NCI-H2227 (cell line): ENCODE measurements around the gene SLC26A9.

Experiments
- DNase-seq: peaks from one replicate; lab custom pipeline; 2025; ENCODE audit not compliant: unreplicated experiment; lab: John Stamatoyannopoulos, UW

Gene SLC26A9

DNA sequence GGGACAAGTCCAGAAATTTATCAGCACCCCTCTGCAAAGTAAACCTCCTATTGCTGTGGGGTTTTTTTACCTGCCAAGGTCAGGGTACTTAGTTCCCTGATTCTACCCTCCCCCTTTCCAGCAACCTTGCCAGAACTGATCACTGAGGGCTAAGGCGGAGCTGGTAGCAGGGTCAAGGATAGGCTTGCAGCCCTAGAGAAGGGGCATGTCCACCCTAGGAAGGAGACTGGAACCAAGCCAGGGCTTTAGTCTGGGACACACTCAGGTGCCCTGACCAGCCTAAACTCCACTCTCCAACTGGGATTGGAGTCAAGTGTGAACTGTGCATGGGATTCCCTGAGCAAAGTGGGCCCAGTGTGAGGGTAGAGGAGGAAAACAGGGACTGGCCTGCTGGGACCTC lies 6.5 kb upstream of the SLC26A9 start:
- no peak for DNase-seq

- DNase-seq, result no peak
Measured at GRCh38 chr1:205948886-205949285, 5.6 kb upstream of the SLC26A9 start.

GRCh38 chr1:205948039-205948438 lies 4.8 kb upstream of the SLC26A9 start:
- DNase-seq, result no peak

DNA sequence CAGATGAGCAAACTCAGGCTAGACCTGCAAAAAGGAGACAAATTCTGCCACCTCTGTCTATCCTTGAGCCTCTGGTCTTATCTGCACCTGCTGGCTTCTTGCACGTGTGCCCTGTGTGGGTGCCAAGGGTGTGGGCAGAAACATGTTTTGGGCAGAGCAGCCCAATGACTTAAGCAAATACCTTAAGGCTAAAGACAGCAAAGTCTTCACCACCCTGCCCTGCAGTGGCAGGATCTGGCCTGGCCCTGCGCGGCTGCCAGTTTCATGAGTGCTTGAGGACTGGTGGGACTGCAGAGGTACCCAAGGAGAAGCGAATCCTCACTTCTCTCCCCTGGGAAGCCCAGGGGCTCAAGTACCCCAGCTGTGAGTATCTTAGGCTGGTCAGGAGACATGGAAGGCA lies 3.8 kb upstream of the SLC26A9 start:
- no peak for DNase-seq

GRCh38 chr1:205945069-205945468 lies 1.8 kb upstream of the SLC26A9 start:
- no peak for DNase-seq

- no peak for DNase-seq
Measured at GRCh38 chr1:205944525-205944924, 1.3 kb upstream of the SLC26A9 start.

DNA sequence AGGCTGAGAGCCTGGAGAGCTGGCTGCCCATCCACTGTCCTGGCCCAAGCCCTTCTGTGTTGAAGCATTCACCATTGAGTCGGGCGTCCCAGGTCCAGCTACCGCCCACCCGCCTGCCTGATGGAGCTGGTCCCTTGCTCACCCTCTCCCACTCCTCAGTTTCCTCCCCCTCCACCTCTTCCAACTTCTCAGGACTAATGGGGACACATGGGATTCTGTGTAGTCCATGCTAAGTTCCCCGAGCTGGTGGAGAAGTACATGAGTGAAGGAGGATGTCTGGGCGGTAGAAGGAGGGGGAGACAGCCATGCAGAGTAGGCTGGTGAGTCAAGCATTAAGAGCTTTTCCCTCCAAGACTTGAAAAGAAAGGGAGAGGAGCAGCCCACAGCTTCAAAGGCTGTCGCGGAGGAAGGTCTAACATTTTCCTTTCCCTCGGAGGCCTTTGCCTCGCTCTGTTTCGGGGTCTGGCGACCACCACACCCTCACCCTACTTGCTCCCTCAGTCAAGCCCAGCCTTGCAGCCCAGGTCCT lies 561 bp downstream of the SLC26A9 start:
- no peak for DNase-seq

DNA sequence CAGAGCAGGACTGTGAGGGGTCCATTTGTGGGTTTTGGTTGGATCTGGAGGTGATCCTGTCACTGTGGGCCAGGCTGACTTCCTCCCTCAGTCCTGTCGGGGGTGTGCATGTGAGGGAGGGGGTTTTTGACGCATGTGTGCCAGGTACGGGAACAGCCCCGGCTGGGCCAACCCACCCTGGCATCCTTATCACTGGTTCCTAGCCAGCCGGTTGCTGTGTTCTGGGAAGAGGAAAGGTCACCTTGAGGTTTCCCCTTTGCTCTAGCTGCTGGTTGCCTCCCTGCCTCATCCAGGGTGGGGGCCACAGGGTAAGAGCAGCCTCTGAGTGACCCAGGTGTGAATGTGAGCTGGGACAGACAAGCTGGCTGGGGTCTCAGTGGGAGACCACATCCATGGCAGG lies 2.5 kb downstream of the SLC26A9 start:
- DNase-seq, result no peak

DNA sequence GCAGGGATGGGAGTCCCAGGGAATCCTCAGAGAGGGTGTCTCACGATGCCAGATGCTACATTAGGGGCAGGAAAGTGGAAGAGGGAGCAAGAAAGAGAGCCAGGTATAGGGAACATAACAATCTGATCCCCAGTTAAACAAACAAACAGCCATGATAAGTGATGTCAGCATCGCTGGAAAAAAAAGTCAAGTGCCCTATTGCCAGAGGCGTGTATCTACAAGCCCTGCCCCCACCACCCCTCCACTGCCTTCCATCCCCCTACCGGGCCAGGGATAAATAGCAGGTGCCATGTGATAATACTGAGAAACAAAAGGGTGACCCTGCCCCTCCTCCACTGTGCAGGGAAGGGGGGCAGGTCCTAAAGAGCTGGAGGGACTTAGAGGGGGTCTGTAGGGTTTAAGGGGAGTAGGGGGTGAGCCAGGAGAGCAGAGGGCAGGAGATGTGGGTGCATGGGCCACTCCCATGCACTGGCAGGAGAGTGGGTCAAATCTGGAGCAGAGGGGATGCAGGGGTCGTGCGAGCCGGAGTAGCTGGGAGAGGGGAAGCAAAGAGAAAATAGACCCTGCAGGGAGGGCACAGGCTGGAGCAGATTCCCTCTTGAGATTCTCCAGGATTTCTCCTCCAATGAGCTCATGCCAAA lies 3.4 kb downstream of the SLC26A9 start:
- peak; percentile 81 for DNase-seq

DNA sequence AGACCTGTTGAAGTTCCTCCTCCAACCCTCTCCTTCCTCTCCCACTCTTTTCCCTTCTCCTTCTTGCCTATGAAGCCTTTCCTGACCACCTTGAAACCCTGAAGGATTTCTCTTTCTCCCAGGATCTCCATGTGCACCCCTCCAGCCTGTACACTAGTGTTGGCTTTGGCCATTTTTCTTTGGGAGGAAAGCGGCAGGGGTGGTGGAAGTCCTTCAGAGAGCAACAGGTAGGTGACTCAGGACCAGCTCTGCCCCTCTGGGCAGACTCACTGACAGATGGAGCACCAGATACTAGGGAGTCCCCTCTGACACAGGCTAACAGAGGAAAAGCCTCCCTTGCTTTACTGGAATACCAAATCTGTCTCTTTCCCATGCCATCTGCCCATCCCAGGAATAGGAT lies 4.6 kb downstream of the SLC26A9 start:
- no peak for DNase-seq

- DNase-seq, result no peak
Measured at GRCh38 chr1:205936846-205937586, 6.2 kb downstream of the SLC26A9 start.

DNA sequence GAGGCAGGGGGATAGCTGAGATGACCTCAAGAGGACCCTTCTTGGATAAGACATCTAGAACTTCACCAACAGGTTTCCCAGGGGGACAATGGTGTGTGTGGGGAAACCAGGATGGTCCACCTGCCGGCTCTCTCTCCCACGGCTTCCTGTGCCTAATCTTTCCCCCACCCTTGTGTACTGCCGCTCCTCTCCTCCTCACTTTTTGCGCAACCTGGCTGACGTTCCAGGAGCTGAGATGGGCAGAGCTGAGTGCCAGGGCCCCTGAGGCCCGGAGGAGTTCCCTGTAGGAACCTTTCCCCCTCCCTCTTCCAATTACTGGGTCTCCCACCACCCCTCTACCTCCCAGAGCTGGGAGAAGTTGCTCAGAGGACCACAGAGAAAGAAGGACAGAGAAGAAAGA lies 6.9 kb downstream of the SLC26A9 start:
- no peak for DNase-seq

GRCh38 chr1:205935869-205936268 lies 7.4 kb downstream of the SLC26A9 start:
- DNase-seq, result no peak

DNA sequence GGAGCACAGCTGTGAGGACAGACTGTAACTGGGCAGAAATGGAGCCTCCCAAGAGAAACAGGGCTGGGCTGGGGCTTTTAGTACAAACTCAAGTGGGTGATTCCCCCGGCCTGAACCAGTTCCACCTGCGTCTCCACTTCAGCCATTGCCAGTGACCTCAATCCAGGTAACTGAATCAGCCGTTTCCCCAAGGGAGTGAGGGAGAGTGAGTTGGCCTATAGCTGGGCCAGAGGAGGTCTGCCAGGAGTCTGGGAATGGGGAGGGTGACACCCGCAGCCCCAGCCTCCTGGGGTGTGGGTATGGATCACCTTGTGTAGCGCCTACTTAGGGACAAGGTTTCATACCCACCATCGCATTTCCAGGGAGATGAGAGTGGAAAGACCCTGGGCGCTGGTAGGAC lies 8.5 kb downstream of the SLC26A9 start:
- DNase-seq, result no peak

GRCh38 chr1:205933671-205934618 lies 9.3 kb downstream of the SLC26A9 start:
- no peak for DNase-seq

DNA sequence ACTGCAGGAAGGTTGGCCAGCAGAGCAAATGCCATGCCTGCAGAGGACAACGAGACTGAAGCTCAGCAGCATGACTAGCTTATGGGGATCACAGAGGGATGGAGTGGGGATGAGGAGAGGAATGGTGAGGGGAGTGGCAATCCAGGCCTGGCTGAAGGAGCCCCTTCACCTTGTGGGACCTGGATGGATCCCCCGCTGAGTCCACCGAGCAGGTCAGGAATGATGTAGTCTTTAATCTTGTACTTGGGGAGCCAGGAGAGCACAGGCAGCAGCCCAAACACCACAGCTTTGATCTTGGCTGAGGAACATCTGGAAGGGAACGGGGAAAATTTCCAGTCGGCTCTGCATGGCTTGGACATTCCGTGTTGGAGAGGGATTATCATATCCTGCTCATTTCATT lies 10.5 kb downstream of the SLC26A9 start:
- DNase-seq, result no peak

GRCh38 chr1:205930799-205931281 lies 12.4 kb downstream of the SLC26A9 start:
- no peak for DNase-seq

DNA sequence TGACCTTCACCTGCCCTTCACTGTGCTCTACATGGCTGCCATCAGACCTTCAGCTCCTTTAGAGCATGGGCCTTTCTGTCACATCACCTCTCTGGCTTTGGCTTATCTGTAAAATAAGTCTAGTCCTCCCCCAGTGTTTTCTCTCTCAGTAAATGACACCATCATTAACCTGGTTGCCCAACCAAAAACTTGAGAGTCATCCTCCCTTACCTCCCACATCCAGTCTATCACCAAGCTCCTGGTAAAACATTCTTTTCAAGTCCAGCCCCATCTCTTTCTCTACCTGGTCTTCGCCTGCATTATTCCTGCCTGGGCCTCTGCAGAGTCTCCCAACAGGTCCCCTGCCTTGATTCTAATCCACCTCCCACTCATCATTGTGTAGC lies 13.1 kb downstream of the SLC26A9 start:
- no peak for DNase-seq

DNA sequence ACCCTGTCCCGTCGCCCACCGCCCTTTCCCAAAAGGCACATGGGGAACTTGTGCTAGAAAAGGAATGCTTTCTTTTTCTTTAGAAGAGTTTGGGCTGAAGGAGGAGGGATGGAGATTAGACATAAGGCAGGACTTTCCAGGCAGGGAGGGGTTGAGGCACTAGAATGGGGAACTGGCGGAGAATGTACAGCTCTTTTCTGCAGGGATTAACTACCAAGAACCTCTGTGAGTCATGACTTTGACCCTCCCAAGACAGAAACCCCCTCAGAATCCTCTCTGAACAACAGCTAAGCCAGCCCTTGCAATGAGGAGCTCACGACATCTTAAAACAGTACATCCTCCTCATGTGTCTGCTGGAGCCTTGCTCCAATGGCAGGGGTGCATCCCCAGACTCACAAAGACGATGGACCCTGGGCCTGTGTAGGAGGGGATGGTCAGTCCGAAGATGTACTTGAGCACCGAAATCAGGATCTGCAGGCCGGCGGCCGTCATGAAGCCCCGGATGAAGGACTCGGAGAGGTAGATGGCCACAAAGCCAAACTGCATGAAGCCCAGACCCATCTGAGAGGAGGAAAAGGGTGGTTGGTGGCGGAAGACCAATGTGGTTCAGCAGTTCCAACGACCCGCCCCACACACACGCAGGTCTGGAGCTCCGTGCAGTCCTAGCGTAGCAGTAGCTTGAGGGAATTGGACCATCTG lies 13.6 kb downstream of the SLC26A9 start:
- no peak for DNase-seq

- no peak for DNase-seq
Measured at GRCh38 chr1:205928317-205928716, 14.9 kb downstream of the SLC26A9 start.

GRCh38 chr1:205927676-205928075 lies 15.6 kb downstream of the SLC26A9 start:
- no peak for DNase-seq
